ENCODE results near the gene CACNG7.

DNA sequence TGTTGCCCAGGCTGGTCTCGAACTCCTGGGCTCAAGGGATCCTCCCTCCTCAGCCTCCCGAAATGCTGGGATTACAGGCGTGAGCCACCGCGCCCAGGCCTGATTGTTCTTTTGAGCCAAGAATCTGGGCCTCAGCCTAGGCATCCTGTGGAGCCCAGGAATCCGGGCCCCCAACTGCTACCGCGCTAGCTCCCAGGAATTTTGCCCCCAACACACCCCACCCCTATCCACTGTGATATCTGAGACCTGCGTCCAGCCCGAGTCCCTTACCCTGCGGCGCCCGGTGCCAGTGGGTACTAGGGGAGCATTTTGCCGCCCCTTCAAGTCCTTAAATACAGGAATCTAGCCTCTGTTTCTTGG lies 42.2 kb upstream of the CACNG7 start:
- TF ChIP-seq, protein P1, sequence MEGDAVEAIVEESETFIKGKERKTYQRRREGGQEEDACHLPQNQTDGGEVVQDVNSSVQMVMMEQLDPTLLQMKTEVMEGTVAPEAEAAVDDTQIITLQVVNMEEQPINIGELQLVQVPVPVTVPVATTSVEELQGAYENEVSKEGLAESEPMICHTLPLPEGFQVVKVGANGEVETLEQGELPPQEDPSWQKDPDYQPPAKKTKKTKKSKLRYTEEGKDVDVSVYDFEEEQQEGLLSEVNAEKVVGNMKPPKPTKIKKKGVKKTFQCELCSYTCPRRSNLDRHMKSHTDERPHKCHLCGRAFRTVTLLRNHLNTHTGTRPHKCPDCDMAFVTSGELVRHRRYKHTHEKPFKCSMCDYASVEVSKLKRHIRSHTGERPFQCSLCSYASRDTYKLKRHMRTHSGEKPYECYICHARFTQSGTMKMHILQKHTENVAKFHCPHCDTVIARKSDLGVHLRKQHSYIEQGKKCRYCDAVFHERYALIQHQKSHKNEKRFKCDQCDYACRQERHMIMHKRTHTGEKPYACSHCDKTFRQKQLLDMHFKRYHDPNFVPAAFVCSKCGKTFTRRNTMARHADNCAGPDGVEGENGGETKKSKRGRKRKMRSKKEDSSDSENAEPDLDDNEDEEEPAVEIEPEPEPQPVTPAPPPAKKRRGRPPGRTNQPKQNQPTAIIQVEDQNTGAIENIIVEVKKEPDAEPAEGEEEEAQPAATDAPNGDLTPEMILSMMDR (conservative IDR thresholded peaks at IDR 0.05; ENCODE audit: low read length), result no peak
- no peak for TF ChIP-seq EZH2phosphoT487 (IDR thresholded peaks at IDR 0.05; ENCODE audit: borderline replicate concordance)
